Neural progenitor cell (in vitro differentiated cells): ENCODE results near the gene TUBGCP3.

Source experiments
- EZH2 ChIP-seq: fragments of 200-600 bp; sonication (generic); IDR thresholded peaks from 2 replicates; pipeline ENCODE4 v1.6.1; 2017; ENCODE audit warnings: antibody characterized with exemption, mild to moderate bottlenecking, moderate library complexity
- TF ChIP-seq, protein P1 (sequence below): fragments of 200-600 bp; sonication (generic); IDR thresholded peaks from 2 replicates; pipeline ENCODE4 v1.5.1; 2017; ENCODE audit warnings: antibody characterized with exemption, mild to moderate bottlenecking

DNA sequence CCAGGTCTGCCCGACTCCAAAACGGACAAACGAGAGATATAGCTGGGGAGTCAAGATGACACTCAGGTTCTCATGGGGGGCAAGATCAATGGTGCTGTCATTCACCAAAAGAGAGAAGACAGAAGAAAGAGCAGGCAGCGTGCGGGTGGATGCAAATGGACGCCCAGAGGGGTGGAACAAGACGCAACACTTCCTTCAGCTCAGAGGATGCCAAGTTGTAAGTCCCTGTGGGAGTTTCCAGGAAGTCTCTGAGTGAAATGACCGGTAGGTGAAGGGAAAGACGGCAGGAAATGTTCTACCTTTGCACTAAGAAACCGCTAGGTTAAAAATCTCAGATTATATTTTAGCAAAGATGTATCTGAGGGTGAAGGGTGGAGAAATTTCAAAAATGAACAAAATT lies 26.5 kb downstream of the TUBGCP3 start:
- TF ChIP-seq, protein P1, sequence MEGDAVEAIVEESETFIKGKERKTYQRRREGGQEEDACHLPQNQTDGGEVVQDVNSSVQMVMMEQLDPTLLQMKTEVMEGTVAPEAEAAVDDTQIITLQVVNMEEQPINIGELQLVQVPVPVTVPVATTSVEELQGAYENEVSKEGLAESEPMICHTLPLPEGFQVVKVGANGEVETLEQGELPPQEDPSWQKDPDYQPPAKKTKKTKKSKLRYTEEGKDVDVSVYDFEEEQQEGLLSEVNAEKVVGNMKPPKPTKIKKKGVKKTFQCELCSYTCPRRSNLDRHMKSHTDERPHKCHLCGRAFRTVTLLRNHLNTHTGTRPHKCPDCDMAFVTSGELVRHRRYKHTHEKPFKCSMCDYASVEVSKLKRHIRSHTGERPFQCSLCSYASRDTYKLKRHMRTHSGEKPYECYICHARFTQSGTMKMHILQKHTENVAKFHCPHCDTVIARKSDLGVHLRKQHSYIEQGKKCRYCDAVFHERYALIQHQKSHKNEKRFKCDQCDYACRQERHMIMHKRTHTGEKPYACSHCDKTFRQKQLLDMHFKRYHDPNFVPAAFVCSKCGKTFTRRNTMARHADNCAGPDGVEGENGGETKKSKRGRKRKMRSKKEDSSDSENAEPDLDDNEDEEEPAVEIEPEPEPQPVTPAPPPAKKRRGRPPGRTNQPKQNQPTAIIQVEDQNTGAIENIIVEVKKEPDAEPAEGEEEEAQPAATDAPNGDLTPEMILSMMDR, result no peak
- TF ChIP-seq EZH2, result no peak
